Measurements from ENCODE around the gene PDK2. TPM values are rescaled to one million over a fixed set of nuclear protein-coding genes. Genes with fewer than 3 reads are reported as not detected.

Gene PDK2
- total and polyA plus RNA-seq, 2 donors (not counting 1 experiment from before 2014, with no cell fraction given): 19.2 to 41.0 TPM

DNA sequence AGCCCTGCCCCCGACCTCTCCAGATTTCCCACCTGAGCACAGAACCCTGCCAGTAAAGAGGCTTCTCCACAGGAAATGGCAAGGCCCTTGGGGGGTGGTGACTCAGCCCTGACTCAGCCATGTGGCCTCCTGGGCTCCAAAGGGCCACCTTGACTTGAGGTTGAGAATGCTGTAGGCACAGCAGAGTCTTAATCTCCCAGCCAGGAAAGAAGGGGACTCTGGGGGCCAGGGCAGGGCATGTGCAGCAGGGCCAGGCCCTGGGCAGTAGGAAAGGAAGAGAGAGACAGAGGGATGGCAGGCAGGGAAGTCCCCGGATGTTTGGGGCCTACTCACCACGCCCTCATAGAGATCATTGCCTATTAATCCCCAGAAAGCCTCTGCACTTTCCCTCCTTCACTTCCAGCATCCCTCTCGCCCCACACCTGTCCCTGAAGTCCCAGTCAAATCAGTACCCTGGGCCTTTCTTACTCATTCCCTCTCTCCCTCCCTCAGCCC is 44.0 kb upstream of the PDK2 start:
- peaks cover 42% of the 10 kb centered on the region for H3K4me1 ChIP-seq (ENCODE audit: control insufficient read depth, extremely low read depth, insufficient read depth, low read length)
- no peaks in the 10 kb centered on the region for H3K36me3 ChIP-seq (ENCODE audit: control insufficient read depth, insufficient read depth, low read length)
- peak overlapping the region; percentile 44 for H3K27ac ChIP-seq (ENCODE audit: insufficient read depth, low read length)
- no peak for TF ChIP-seq EZH2 (IDR thresholded peaks at IDR 0.05; ENCODE audit: low read length, missing control alignments)
- TF ChIP-seq, protein P1, sequence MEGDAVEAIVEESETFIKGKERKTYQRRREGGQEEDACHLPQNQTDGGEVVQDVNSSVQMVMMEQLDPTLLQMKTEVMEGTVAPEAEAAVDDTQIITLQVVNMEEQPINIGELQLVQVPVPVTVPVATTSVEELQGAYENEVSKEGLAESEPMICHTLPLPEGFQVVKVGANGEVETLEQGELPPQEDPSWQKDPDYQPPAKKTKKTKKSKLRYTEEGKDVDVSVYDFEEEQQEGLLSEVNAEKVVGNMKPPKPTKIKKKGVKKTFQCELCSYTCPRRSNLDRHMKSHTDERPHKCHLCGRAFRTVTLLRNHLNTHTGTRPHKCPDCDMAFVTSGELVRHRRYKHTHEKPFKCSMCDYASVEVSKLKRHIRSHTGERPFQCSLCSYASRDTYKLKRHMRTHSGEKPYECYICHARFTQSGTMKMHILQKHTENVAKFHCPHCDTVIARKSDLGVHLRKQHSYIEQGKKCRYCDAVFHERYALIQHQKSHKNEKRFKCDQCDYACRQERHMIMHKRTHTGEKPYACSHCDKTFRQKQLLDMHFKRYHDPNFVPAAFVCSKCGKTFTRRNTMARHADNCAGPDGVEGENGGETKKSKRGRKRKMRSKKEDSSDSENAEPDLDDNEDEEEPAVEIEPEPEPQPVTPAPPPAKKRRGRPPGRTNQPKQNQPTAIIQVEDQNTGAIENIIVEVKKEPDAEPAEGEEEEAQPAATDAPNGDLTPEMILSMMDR (conservative IDR thresholded peaks at IDR 0.05 in 1 of 2, IDR thresholded peaks at IDR 0.05 in 1 of 2; ENCODE audit: low read depth in 1 of 2, low read length in 2 of 2): no peak
- no peak overlapping the region for H3K4me3 ChIP-seq (replicated peaks in 1 of 4; ENCODE audit: control extremely low read depth in 1 of 4, insufficient read depth in 1 of 4, low read depth in 3 of 4, low read length in 4 of 4)
- DNase-seq (ENCODE audit: low read depth in 2 of 2): peak; percentile 62 to 88
- H3K4me2 ChIP-seq (ENCODE audit: extremely low read depth, insufficient read depth, low read length): no peak overlapping the region
- H3K9ac ChIP-seq (ENCODE audit: insufficient read depth, low read length): no peak overlapping the region
- H3K79me2 ChIP-seq (ENCODE audit: control insufficient read depth, insufficient read depth, low read length): peaks cover 11% of the 10 kb centered on the region
- no peaks in the 10 kb centered on the region for H3K27me3 ChIP-seq (ENCODE audit: control insufficient read depth, insufficient read depth, low read length)
- no peak overlapping the region for H2AFZ ChIP-seq (ENCODE audit: low read length)
- H3K9me3 ChIP-seq (ENCODE audit: control insufficient read depth, insufficient read depth, low read depth, low read length): no peaks in the 10 kb centered on the region
- no peaks in the 10 kb centered on the region for H4K20me1 ChIP-seq (ENCODE audit: control insufficient read depth, extremely low read depth, insufficient read depth, low read length)

DNA sequence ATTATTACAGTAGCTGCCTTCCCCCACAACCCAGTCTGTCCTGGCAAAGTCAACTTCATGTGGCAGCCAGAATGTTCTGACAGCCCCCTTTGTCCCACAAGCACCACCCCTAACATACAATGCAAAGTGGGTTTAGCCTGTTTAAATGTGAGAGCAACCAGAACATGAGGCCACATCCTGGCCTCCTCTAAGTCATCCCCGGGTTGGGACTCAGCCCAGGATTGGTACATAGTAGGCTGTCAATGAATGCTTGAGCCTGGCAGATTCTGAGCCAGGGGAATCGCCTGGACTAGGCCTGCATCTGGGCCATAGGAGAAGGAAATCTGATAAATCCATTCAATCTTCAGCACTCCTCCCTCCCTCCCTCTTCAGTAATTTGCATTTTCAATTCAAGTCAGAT is 43.5 kb upstream of the PDK2 start:
- DNase-seq (ENCODE audit: low read depth in 2 of 2): no peak
- Histone ChIP-seq H3K4me1 (ENCODE audit: control insufficient read depth, extremely low read depth, insufficient read depth, low read length) (peaks cover 42% of the 10 kb centered on the region), H3K9ac (ENCODE audit: insufficient read depth, low read length) (no peak overlapping the region), H3K27ac (ENCODE audit: insufficient read depth, low read length) (peak overlapping the region; percentile 44), H3K9me3 (ENCODE audit: control insufficient read depth, insufficient read depth, low read depth, low read length) (no peaks in the 10 kb centered on the region), H2AFZ (ENCODE audit: low read length) (no peak overlapping the region), H3K4me2 (ENCODE audit: extremely low read depth, insufficient read depth, low read length) (no peak overlapping the region), H3K36me3 (ENCODE audit: control insufficient read depth, insufficient read depth, low read length) (no peaks in the 10 kb centered on the region), H4K20me1 (ENCODE audit: control insufficient read depth, extremely low read depth, insufficient read depth, low read length) (no peaks in the 10 kb centered on the region), H3K79me2 (ENCODE audit: control insufficient read depth, insufficient read depth, low read length) (peaks cover 16% of the 10 kb centered on the region), H3K27me3 (ENCODE audit: control insufficient read depth, insufficient read depth, low read length) (no peaks in the 10 kb centered on the region), H3K4me3 (replicated peaks in 1 of 4; ENCODE audit: control extremely low read depth in 1 of 4, insufficient read depth in 1 of 4, low read depth in 3 of 4, low read length in 4 of 4) (no peak overlapping the region)
- TF ChIP-seq, protein P1 (conservative IDR thresholded peaks at IDR 0.05 in 1 of 2, IDR thresholded peaks at IDR 0.05 in 1 of 2; ENCODE audit: low read depth in 1 of 2, low read length in 2 of 2): no peak
- no peak for TF ChIP-seq EZH2 (IDR thresholded peaks at IDR 0.05; ENCODE audit: low read length, missing control alignments)

DNA sequence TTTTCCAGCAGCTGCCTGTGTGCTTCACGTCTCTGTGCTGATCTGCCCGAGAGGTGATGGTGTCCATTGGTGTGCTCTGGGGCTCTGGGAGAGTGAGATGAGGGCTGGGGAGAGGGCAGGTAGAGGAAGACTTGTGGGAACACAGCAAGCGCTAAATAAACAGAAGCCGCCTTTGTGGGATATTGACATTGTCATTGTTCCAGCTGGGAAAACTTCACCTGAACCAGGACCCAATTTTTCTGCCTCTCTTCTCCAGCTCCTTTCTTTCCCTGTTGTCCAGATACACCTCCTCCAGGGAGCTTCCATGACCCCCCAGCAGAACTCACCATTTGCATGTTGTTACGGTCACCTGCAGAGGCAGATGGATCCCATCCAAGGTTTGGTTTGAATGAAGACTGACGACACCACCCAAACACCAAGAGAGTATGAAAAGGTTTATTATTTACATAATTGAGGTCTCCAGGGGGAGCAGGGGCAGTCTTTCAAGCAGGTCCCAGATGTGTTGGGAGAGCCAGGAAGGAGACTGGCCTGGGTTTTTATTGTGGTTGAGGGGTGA is 42.8 kb upstream of the PDK2 start:
- DNase-seq (ENCODE audit: low read depth in 2 of 2): no peak
- no peaks in the 10 kb centered on the region for H4K20me1 ChIP-seq (ENCODE audit: control insufficient read depth, extremely low read depth, insufficient read depth, low read length)
- H3K27me3 ChIP-seq (ENCODE audit: control insufficient read depth, insufficient read depth, low read length): no peaks in the 10 kb centered on the region
- H3K4me1 ChIP-seq (ENCODE audit: control insufficient read depth, extremely low read depth, insufficient read depth, low read length): peaks cover 40% of the 10 kb centered on the region
- TF ChIP-seq, protein P1 (conservative IDR thresholded peaks at IDR 0.05 in 1 of 2, IDR thresholded peaks at IDR 0.05 in 1 of 2; ENCODE audit: low read depth in 1 of 2, low read length in 2 of 2): no peak
- TF ChIP-seq EZH2 (IDR thresholded peaks at IDR 0.05; ENCODE audit: low read length, missing control alignments): no peak
- no peak overlapping the region for H3K4me3 ChIP-seq (replicated peaks in 1 of 4; ENCODE audit: control extremely low read depth in 1 of 4, insufficient read depth in 1 of 4, low read depth in 3 of 4, low read length in 4 of 4)
- H3K9ac ChIP-seq (ENCODE audit: insufficient read depth, low read length): no peak overlapping the region
- no peak overlapping the region for H3K4me2 ChIP-seq (ENCODE audit: extremely low read depth, insufficient read depth, low read length)
- H3K9me3 ChIP-seq (ENCODE audit: control insufficient read depth, insufficient read depth, low read depth, low read length): no peaks in the 10 kb centered on the region
- no peak overlapping the region for H3K27ac ChIP-seq (ENCODE audit: insufficient read depth, low read length)
- H2AFZ ChIP-seq (ENCODE audit: low read length): no peak overlapping the region
- peaks cover 23% of the 10 kb centered on the region for H3K79me2 ChIP-seq (ENCODE audit: control insufficient read depth, insufficient read depth, low read length)
- H3K36me3 ChIP-seq (ENCODE audit: control insufficient read depth, insufficient read depth, low read length): no peaks in the 10 kb centered on the region

Measured in fibroblast of lung (primary cell).